ENCODE results near the gene FPR1.

DNA sequence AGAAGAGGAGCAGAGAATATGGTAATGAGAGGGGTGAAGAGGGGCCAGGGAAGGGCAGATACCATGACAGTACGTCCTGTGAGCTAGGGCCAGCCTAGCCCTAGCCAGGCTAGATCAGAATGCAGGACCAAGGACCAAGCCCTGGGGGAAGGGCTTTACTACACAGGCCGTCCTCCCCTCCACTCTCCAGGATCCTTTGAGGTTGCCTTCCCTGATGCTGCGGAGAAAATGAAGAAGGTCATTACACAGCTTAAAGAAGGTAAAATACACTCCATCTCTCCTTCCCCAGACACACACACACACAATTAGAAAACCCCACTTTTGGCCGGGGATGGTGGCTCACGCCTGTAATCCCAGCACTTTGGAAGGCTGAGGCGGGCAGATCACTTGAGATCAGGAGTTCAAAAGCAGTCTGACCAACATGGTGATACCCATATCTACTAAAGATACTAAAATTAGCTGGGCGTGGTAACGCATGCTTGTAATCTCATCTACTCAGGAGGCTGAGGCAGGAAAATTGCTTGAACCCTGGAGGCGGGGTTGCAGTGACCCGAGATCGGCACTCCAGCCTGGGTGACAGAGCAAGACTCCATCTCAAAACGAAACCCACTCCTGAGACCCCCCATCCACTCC is 50.1 kb downstream of the FPR1 start:
- TF ChIP-seq POLR2AphosphoS5 (IDR thresholded peaks at IDR 0.05; ENCODE audit: low read depth, low read length) = no peak
- no peak for TF ChIP-seq TAF1 (IDR thresholded peaks at IDR 0.05; ENCODE audit: borderline replicate concordance, low read depth, low read length)
